Pericardium fibroblast (primary cell): ENCODE measurements around the gene PTPN4. TPM values are rescaled to one million over a fixed set of nuclear protein-coding genes. Genes with fewer than 3 reads are reported as not detected.

Experiments used
- total RNA-seq: library from RNA; depleted of rRNA; stranded (reverse); fragments of >200 nt; gene quantifications from 2 replicates; pipeline ENCODE4 v1.2.3, GENCODE V29; 2015

The PTPN4 gene, protein sequence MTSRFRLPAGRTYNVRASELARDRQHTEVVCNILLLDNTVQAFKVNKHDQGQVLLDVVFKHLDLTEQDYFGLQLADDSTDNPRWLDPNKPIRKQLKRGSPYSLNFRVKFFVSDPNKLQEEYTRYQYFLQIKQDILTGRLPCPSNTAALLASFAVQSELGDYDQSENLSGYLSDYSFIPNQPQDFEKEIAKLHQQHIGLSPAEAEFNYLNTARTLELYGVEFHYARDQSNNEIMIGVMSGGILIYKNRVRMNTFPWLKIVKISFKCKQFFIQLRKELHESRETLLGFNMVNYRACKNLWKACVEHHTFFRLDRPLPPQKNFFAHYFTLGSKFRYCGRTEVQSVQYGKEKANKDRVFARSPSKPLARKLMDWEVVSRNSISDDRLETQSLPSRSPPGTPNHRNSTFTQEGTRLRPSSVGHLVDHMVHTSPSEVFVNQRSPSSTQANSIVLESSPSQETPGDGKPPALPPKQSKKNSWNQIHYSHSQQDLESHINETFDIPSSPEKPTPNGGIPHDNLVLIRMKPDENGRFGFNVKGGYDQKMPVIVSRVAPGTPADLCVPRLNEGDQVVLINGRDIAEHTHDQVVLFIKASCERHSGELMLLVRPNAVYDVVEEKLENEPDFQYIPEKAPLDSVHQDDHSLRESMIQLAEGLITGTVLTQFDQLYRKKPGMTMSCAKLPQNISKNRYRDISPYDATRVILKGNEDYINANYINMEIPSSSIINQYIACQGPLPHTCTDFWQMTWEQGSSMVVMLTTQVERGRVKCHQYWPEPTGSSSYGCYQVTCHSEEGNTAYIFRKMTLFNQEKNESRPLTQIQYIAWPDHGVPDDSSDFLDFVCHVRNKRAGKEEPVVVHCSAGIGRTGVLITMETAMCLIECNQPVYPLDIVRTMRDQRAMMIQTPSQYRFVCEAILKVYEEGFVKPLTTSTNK
- total RNA-seq = 8.2 and 20.8 TPM in 2 replicates

DNA sequence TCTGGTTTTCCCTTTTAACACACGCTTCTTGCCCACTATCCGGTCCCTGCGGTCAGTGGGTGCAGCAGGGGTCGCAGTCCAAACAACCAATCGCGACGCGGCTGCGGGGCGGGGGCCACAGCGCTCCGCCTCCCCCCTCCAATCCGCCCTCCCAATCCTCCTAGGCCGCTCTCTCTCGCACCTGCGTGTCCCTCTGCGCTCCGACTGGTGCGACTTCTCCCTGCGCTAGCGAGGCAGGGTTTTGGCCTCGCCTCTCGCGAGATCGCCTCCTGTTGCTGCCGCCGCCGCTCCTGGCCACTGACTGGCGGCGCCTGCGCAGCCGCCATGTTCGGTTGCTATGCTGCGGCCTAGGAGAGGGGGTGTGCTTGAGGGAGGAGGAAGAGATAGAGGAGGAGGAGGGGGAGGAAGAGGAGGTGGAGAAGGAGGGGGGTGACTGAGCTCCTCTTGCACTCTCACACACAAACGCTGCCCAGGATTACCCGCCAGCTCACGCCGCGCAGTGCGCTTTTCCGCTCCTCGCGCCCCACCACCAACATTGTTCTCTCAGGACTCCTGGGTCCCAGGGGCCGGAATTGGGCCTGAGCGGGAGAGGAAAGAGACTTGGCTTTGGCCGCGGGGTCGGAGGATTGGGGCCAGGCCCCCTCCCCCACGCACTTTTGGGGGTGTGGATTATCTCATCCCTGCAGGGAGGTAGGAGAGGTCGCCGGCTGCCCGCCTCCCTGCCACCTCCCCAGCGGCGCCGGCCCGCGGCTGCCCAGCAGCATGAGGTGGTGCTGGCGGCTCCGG lies at the start of gene PTPN4:
TSS of gene PTPN4 (plus strand) at position 472 of the 786 bp plus-strand sequence. CDS start 49,932 bp downstream, outside the sequence.

DNA sequence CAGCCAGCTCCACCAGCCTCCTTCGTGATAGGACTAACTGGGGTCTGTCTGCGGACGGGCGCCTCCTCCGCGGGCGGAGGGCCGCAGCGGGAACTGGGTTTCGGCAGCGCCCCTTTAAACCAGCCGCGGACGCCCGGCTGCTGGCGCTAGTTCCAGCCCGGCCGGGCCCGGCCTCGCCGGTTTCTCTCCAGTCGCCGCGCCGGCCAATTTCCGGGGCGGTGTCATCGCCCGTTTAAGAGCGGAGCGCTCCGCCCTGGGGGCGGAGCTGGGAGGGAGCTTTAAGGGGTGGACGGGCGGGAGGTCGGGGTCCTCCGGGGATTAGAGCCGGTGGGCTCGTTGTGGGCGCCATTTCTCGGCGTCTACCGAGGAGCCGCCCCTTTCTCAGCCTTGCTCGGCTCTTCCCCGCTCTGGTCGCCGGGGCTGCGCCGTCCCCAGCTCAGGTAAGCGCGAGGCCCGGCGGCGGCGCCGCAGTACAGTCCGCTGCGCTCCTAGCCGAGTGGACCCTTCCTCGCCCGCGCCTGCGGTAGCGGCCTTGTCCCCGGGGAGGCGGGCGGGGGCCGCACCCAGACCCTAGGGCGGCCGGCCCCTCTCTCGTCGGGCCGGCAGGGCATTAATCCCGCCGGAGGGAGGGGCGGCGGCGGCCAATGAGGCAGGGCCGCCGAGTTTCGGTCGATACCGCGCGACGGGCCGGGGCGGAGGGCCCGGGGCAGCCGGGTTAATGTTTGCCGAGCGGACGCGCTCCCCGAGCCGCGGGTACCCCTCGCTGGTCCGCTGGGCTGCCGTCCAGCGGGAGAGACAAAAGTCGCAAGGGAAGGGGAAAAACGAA lies 253.3 kb downstream of the PTPN4 start, which contains the start of gene EPB41L5:
TSS of gene EPB41L5 (plus strand) at position 307 of the 826 bp plus-strand sequence. CDS start 6,008 bp downstream, outside the sequence.

Other genes with a start within 250 kb of the PTPN4 start
- not detected in 2 replicates for gene SCTR, start 235.4 kb upstream of the PTPN4 start, total RNA-seq
- gene CFAP221, start 215.5 kb upstream of the PTPN4 start, total RNA-seq = not detected in 2 replicates
- 6.4 and 8.2 TPM in 2 replicates for gene TMEM177, start 80.7 kb upstream of the PTPN4 start, total RNA-seq